ENCODE measurements around the gene D2HGDH.
"Not testable (repeated sequence)": the region's sequence is repeated elsewhere in the genome, so short reads cannot be mapped to it uniquely, and the experiment has no call there.

The D2HGDH gene

DNA sequence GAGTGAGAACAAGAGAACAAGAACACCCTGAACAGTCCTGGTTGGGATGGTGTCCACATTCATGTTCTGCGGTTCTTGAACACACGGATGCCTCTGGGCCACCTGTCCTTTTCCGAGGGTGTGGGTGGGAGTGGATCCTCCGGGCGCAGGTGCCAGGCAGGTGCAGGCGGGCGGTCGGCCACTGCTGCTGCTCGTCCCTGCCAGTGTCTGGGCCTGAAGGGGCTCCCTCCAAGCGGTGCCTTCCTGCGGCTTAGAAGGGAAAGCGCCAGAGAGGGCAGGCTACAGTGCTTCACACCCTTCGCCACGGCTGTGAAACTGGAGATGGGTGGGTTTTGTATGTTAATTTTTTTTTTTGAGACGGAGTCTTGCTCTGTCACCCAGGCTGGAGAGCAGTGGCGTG, 8.0 kb upstream of the D2HGDH start:
- DNase-seq: no peak

DNA sequence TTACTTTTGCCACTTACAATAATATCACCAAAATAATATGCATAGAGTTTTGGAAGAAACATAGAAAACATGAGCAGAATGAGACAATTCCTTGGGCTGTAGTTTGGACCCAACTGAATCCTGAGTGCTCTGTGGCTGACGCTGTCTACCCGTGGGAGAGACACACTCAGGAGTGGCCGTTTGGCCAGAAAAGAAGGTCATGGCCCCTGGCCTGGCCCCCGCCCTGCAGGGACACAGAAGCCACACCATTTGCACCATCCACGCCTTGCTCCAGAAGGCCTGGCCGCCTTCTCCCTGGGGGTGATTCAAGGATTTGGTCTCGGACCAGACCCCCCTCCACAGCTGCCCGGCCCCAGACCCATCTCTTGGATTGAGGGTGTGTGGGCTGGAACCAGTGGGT, 6.4 kb upstream of the D2HGDH start:
- DNase-seq: no peak

DNA sequence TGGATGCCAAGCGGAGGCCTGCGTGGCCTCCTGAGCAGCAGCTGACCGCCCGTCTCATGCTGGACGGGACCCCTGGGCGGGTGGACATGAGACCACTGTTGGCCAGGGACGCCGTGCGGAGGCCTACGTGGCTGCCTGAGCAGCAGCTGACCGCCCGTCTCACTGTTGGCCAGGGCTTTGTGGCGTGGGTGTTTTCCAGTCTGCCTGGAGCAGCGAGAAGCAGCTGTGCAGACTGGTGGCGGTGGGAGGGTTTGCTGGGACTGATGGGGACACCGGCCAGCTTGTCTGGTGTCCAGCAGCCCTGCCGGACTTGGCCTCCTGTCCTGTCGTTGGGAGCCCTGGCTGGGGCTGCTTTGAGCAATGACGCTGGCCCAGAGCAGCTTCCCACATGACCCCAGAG, 5.8 kb upstream of the D2HGDH start:
- no peak for DNase-seq

DNA sequence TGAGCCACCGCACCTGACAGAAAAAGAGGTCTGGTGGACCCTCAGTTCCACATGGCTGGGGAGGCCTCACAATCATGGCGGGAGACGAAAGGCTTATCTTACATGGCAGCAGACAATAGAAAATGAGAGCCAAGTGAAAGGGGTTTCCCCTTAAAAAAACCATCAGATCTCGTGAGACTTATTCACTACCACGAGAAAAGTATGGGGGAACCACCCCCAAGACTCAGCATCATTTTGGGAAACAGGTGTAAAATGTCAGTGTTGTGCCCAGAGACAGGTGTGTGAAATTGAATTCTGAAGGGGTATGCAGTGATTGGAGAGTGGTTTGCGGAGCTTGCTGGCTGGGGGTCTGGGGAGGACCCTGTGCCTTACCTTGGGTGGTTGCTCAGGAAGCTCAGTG, 4.6 kb upstream of the D2HGDH start:
- DNase-seq: no peak

DNA sequence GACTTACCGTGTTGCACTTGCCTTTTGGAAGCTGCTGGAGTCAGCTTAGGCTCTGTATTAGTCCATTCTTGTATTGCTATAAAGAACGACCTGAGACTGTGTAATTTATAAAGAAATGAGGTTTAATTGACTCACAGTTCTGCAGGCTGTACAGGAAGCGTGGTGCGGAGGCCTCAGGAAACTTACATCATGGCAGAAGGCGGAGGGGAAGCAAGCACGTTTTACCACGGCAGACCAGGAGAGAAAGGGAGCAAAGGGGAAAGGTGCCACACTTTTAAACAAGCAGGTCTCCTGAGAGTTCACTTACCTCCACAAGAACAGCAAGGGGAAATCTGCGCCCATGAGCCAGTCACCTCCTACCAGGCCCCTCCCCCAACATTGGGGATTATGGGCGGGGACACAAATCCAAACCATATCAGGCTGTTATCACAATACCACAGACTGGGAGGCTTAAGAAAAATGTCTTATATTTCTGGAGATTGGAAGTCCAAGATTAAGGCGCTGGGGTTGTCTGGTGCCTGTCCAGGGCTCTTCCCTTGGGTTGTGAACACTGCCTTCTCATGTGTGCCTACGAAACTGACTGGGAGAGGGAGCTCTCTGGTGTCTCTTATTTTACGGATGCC, 3.6 kb upstream of the D2HGDH start:
- DNase-seq: no peak

DNA sequence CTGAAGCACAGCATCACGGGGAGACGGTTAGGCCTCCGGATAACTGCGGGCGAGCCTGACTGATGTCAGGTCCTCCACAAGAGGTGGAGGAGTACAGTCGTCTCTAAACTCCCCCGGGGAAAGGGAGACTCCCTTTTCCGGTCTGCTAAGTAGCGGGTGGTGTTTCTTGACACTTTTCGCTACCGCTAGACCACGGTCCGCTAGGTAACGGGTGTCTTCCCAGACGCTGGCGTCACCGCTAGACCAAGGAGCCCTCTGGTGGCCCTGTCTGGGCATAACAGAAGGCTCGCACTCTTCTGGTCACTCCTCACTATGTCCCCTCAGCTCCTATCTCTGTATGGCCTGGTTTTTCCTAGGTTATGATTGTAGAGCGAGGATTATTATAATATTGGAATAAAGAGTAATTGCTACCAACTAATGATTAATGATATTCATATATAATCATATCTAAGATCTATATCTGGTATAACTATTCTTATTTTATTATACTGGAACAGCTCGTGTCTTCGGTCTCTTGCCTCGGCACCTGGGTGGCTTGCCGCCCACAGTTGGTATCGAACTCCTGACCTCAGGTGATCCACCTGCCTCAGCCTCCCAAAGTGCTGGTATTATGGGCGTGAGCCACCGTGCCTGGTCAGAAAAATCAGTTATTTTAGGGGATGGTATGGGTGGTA, 1.8 kb upstream of the D2HGDH start:
- not testable (repeated sequence) for DNase-seq

DNA sequence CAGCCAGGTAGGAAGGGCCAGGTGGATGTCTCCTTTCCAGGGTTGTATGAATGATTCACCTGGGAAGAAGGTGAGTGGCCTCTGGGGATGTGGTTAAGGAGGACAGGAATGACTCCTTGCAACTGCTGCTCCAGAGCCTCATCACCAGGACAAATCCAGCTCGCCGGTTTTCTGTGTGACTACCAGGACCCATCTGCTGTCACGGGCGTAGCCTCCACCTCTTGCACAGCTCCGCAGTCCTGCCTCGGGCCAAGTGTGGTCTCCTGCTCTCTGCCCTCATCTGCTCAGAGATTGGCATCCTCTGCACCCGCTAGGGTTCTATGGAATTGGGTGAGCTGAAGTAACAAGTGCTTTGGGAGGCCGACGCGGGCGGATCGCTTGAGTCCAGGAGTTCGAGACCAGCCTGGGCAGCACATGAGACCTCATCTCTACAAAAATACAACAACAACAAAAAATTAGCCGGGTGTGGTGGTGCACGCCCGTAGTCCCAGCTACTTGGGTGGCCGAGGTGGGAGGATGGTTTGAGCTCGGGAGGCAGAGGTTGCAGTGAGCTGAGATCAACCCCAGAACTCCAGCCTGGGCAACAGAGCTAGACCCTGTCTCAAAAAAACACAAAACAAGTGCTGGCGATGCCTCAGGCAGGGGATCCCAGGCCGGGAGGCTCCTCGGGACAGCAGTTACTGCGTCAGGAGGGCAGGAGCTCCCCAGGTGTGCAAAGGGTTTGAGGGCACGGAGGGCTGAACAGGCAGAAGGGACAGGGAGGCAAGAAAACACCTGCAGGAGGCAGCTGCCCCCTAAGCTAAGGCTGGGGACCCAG, 831 bp upstream of the D2HGDH start:
- no peak for DNase-seq

DNA sequence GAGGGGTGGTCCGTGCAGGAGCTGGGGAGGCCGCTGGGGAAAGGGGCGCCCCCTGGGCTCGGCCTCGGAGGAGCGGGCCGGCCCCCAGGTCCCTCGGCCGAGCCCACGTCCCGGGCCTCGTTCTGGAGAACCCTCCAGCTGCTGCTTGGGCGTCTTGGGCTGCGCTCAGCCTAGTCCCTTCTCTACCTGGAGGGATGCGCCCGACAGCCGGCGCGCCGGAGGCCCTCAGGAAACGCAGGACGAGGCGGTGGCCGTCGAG, 293 bp upstream of the D2HGDH start:
- no peak for DNase-seq

DNA sequence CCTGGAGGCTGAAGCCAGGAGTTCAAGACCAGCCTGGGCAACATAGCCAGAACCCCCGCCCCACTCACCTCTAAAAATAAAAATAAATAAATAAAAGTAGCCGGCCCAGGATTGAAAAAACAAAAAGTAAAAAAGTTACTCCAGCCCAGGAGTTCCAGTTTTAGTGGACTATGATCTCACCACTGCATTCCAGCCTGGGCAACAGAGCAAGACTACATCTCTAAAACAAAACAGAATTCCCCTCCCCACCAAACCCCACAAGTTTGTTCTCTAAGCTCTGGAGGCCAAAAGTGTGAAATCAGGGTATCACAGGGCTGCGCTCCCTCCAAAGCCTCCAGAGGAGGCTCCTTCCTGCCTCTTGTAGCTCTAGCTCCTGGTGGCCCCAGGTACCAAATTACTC, 1.7 kb downstream of the D2HGDH start:
- DNase-seq: no peak

DNA sequence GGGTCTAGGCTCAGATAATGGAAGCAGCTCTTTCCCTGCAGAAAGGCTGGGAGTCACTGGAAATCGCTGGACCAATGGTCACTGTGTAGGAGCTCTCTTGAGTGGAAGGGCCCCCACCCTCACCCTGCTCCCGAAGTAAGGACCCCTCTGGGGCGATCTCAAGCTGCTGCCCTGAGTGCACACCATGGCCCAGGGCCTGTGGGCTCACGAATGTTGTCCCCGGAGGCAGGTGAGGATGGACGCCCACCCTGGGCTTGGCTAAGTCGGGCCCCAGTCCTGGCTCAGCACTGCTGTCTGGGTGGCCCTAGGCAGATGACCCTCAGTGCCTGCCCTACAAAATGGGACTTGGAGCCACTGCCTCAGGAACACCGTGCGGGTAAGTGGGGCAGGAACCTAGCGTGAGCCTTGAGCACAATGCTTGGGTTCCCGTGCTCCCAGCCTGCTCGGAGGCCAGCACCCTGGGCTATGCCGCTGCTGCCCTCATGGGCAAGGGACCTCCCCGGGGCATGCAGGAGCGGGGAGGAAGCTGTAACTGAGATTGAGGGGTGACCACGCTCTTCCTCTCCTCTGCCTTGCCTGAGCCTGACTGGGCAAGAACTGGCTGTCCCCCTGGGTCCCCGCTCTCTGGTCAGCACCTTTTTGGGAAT, 3.7 kb downstream of the D2HGDH start:
- no peak for DNase-seq

DNA sequence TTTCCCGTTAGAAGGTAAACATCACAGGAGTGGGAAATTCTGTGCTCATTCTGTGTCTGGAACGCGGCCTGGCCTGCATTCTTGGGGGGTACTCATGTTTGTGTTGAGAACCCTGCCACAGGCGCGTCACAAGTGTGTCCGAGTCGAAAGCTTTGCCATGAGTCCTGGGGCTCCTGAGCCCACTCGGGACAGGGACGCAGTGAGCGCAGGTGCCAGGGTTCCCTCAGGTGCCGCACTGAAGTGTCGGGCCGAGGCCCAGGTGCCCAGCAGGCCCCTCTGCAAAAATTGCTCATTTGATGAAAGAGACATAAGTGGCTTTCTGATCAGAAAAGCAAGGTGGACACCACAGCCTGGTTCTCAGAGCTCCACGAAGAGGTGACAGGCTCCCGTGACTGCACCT, 4.7 kb downstream of the D2HGDH start:
- no peak for DNase-seq

DNA sequence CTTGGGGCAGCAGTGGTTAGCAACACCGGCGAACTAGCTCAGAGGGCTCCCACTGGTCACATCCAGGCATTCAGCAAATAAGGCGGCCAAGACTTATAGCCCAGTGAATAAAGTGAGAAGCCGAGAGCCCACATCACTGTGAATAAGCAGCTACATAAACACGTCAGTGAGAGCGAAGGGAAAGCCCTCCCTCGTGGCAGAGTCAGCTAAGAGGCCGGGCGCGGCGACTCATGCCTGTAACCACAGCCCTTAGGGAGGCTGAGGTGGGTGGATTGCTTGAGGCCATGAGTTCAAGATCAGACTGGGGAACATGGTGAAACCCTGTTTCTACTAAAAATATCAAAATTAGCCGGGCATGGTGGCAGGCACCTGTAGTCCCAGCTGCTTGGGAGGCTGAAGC, 5.2 kb downstream of the D2HGDH start:
- no peak for DNase-seq

DNA sequence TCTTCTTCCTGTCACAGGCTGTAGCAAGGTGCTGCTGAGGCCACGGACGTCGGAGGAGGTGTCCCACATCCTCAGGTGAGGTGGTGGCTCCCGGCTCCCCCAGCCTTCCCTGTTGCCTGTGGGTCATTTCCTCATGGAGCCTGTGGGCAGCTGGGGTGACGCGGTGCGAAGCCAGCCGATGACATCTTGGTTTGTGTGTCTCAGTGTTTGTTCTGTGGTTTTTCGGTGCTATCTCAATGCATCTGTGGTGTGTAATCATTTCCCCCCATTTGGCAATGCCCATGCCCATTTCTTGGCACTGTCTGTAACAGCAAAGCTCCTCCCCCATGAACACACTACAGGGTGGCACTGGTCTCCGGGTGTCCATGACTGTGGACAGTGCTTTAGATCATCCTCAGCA, 6.6 kb downstream of the D2HGDH start:
- DNase-seq: no peak

DNA sequence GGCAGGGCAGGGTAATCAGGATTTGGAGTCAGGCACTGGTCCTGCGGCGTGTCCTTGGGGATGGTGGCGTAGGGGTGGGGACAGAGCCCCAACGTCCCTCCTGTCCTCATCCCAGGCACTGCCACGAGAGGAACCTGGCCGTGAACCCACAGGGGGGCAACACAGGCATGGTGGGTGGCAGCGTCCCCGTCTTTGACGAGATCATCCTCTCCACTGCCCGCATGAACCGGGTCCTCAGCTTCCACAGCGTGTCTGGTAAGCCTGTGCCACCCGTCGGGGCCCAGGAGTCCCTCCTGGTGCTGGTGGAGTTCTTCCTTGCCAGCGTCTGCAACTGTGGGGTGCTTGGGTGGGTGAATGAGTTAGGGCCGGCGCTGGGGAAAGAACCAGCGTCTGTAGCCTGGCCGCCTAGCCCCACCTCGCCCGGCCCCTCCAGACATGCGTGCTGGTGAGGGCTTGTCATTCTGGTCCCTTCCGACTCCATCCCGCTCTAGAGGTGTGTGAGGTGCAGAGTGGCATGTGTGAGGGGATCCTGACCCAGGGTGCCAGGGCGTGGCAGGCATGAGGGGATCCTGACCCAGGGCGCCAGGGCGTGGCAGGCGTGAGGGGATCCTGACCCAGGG, 8.0 kb downstream of the D2HGDH start:
- DNase-seq: no peak

DNA sequence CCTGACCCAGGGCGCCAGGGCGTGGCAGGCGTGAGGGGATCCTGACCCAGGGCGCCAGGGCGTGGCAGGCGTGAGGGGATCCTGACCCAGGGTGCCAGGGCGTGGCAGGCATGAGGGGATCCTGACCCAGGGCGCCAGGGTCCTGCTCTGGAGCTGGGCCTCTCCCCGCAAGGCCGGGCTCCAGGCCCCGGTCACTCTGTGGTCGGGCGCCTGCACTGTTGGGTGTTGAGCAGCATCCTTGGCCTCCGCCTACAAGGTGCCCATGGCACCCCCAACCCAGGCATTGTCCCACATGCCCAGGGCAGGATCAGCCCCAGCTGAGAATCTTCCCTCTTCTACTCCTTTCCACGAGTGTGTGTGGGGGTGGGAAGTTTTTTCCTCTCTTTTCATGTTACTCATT, 8.6 kb downstream of the D2HGDH start:
- not testable (repeated sequence) for DNase-seq

DNA sequence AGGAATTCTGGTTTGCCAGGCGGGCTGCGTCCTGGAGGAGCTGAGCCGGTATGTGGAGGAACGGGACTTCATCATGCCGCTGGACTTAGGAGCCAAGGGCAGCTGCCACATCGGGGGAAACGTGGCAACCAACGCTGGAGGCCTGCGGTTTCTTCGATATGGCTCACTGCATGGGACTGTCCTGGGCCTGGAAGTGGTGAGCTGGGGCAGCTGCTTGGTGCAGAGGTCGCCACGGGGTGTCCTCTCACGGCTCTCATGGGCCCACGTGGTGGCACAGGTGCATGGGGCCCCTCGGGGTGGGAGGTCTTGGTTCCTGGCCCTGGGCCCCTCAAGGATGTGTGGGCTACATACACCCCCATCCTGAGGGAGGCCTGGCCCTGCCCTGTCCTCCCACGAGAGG, 9.2 kb downstream of the D2HGDH start:
- DNase-seq: no peak

DNA sequence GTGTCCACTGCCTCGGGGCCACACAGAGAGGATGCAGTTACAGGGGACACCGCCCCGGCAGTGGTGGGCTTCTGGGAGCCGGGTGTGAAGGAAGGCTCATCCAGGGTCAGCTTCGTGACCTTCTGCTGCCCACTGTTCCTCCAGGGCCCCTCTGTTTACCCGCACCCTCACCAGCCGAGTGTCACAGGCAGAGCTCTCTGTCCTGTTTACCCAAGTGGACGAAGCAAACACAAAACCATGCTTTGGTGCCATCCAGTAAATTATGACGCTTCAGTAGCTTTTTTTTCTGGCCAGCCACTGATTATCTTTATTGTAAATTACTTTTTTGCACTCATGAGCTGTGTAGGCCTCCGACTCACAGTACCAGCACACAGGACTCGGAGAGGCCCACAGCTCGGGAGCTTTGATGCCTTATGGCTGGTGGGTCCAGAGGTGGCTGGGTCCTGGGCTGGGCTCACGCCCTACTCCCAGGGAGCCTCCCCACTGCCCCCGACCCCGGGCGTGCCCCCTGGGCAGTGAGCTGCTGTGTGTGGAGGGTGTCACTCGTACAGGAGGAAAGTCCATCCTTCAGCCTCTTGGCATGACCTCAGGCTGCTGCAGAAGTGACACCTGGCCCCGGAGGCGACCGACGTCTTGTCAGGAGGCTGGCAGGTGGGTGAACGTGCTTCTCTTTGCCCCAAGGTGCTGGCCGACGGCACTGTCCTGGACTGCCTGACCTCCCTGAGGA, 9.8 kb downstream of the D2HGDH start:
- no peak for DNase-seq

DNA sequence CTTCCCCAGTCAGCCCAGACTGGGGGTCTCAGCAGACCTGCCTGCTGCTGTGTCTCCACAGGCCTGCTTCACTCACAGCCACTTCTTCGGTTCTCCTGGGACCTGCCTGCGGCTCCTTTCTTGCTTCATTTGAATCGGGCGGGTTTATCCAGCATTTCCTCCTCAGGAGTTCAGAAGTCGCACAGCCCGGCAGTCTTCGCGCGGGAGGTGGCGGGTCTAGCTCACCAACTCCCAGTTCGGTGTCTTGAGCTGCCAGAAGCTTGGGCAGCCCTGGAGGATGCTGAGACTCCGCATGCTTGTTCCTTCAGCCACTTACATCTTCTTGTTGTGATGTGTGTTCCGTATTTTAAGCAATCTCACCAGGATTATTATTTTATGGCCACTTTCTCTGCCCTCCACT, 10.8 kb downstream of the D2HGDH start:
- no peak for DNase-seq

DNA sequence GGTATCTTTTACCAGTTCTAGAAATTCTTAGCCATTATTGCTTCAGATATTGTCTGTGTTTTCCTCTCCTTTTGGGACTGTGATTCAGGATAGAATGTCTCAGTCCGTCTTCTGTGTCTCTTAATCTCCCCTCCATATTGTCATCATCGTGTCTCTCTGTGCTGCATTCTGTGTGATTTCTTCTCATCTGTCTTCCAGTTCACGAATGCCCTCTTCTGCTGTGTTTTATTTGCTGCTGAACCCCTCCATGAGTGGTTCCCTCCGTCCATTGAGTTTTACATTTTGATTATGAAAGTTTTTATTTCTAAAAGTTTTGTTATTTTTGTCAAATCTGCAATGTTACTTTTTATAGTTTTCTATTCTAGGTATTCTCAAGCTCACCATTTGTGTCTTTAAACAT, 11.7 kb downstream of the D2HGDH start:
- DNase-seq: no peak

DNA sequence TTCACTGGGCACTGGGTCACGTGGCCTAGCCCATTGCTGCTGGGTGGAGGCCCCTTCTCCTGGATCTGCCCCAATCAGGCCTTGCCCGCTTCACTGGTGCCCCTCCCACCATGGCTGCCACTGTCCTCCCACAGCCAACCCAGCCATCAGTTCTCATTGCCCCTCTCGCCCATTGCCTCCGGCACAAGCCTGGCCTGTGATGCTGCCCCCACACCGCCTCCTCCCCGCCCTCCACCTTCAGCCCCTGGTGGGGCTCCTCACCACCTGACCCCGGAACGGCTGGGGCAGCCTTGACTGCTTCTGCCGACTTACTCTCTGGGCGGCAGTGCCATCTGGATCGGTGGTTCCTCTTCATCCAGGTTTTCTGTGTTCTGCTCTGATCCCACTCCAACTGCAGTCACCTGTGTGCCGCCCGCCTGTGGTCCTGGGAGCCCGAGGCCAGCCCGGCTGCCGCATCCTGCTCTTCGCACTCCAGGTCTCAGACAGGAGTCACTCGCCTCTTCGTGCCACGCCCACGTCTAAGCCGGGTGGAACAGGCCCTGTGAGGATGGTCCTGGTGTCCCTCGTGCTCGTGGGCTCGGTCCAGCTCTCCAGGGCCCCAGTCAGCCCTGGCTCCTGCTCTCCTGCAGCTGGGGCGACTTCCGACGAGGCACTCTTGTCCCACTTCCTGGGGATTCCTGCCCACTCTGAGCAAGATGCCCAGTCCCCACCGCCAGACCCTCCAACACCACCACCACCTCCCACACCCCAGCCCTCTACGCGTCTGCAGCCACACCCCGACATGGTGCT, 14.2 kb downstream of the D2HGDH start:
- DNase-seq: no peak

DNA sequence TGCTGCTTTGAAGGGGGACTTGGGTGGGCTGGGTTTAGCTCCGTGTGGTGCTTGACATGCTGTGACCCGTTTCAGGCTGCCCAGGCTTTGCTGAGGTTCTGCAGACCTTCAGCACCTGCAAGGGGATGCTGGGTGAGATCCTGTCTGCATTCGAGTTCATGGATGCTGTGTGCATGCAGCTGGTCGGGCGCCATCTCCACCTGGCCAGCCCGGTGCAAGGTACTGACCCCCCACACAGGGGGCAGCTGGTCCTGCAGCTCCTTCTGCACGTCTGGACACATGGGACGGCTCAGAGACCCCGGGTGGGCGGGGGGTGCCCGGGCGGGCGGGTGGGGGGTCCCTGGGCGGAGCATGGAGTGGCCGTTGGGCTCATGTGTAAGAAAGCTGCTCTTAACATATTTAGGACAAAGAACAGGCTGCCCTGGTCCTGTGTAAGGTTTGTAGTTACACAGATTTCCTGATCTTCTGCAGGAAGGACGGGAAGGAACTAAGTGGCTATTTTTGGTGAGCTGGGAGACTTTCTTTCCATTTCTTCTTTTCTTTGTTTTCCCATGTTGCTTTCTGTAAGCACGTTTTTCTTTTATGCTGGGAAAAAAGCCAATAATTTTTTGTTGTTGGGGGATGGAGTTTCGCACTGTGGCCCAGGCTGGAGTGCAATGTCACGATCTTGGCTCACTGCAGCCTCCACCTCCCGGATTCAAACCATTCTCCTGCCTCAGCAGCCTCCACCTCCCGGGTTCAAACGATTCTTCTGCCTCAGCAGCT, 15.8 kb downstream of the D2HGDH start:
- DNase-seq: no peak

All from amniotic stem cell (primary cell).